ENCODE measurements around the gene ATP6V1E1.

DNA sequence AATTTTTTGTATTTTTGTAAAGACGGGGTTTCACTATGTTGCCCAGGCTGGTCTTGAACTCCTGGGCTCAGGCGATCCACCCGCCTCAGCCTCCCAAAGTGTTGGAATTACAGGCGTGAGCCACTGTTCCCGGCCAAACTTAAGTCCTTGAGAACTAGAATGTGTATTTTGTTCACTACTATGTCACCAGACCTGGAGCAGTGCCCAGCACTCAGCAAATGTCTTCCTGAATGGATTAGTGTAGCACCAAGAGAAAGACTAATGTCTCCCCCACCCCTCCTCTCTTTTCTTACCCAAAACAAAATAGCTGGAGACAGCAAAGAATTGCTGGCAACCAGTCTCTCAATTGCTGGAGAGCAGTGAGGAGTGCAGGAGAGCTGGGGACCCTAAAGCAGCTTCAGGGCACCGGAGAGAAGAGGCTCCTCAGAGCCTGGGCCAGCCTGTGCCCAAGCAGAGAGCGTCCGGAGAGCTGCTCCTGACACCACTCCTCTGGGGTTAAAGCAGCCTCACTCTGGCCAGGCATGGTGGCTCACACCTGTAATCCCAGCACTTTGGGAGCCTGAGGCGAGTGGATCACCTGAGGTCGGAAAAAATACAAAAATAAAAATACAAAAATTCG, 50.3 kb downstream of the ATP6V1E1 start:
- no peak for TF ChIP-seq POLR2A (IDR thresholded peaks at IDR 0.05)
- TF ChIP-seq, protein P1, sequence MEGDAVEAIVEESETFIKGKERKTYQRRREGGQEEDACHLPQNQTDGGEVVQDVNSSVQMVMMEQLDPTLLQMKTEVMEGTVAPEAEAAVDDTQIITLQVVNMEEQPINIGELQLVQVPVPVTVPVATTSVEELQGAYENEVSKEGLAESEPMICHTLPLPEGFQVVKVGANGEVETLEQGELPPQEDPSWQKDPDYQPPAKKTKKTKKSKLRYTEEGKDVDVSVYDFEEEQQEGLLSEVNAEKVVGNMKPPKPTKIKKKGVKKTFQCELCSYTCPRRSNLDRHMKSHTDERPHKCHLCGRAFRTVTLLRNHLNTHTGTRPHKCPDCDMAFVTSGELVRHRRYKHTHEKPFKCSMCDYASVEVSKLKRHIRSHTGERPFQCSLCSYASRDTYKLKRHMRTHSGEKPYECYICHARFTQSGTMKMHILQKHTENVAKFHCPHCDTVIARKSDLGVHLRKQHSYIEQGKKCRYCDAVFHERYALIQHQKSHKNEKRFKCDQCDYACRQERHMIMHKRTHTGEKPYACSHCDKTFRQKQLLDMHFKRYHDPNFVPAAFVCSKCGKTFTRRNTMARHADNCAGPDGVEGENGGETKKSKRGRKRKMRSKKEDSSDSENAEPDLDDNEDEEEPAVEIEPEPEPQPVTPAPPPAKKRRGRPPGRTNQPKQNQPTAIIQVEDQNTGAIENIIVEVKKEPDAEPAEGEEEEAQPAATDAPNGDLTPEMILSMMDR (IDR thresholded peaks at IDR 0.05): no peak

Measured in heart left ventricle (tissue), 13 donors.